ENCODE results near the gene IGFBP1. TPM values are rescaled to one million over a fixed set of nuclear protein-coding genes. Genes with fewer than 3 reads are reported as not detected.

Gene IGFBP1
- polyA plus RNA-seq, 1 of the 3 experiments (the other 2 are of a cell fraction): not detected

DNA sequence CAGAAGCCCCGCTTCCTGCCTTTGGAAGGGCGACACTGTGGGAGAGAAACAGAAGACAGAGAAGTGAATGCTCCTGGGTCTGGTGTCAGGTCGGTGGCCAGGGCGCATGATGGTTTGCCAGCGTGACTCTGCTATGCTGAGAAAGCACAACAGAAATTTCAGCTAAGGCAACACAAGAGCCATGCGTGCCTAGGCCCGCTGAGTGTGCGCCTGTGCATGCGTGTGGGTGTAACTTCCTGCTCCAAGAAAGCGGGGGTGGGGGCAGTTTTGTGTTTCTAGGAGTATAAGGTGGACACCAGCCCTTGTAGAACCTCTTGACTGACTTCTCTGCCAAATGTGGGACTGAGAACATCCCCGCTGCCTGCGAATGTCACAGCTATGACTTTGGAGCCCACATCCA lies 26.6 kb downstream of the IGFBP1 start:
- Histone ChIP-seq H3K9me3 (no peaks in the 10 kb centered on the region), H3K79me2 (ENCODE audit: insufficient read depth) (peaks cover 22% of the 10 kb centered on the region), H4K20me1 (ENCODE audit: insufficient read depth) (peaks cover 29% of the 10 kb centered on the region), H3K4me3 (ENCODE audit: low read depth in 2 of 2, low read length in 1 of 2) (no peak overlapping the region), H3K36me3 (replicated peaks in 1 of 2; ENCODE audit: control insufficient read depth in 1 of 2, insufficient read depth in 2 of 2, low read length in 1 of 2) (peaks cover 9 to 54% of the 10 kb centered on the region in 2 experiments), H3K9me2 (no peaks in the 10 kb centered on the region), H3K27ac (ENCODE audit: low read depth in 2 of 2, low read length in 1 of 2) (no peak overlapping the region), H3K27me3 (ENCODE audit: insufficient read depth) (no peaks in the 10 kb centered on the region), H3K9ac (no peak overlapping the region), H3K4me2 (no peak overlapping the region), H3F3A (replicated peaks; ENCODE audit: insufficient read depth) (peaks cover 34% of the 10 kb centered on the region), H3K4me1 (ENCODE audit: control insufficient read depth in 1 of 2, insufficient read depth in 2 of 2, low read depth in 1 of 2, low read length in 1 of 2) (peaks cover 0 to 3% of the 10 kb centered on the region in 2 experiments; a peak in 1 of 4 replicates), H2AFZ (ENCODE audit: low read depth) (no peak overlapping the region)
- 83% methylated on average over 11 of the region's 12 CpGs for WGBS (ENCODE audit: low lambda C conversion rate)
- TF ChIP-seq FOXJ3 (CRISPR knock-in tag; IDR thresholded peaks at IDR 0.05): no peak
- no peak for TF ChIP-seq REST (IDR thresholded peaks at IDR 0.05; ENCODE audit: low read depth, low read length)
- TF ChIP-seq CTCF (IDR thresholded peaks at IDR 0.05): no peak
- DNase-seq: no peak
- POLR2A ChIA-PET: no interaction called here
- CTCF ChIA-PET: interaction anchor here (0.6 to 10.7 kb wide), 9 partner anchors 8 to 1905 kb away, joined by 3 to 227 read pairs (median 4); partner anchors contain the start of gene IGFBP1

DNA sequence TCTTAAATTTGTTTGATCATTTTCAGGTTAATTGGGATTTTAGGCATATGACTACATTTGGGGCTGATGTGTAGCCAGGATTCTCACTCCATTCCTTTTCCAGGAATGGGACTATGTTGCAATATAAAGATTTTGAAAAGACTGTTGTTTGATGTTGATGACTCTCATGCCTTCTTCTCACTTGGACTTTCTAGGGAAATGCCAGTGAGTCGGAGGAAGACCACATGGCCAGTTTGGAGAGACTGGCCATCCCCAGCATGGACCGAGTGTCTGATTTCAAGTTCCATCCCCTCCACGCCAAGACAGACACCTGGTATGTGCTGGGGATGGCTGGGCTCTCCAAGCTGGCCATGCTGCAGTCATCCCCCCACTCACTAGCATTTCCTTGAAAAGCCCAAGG lies 27.3 kb downstream of the IGFBP1 start:
- CTCF ChIA-PET: interaction anchor here (1.1 to 10.7 kb wide), 7 partner anchors 13 to 1904 kb away, joined by 3 to 227 read pairs (median 7); partner anchors contain the start of gene IGFBP1
- peaks cover 0 to 9% of the 10 kb centered on the region in 2 experiments; a peak in 2 of 4 replicates for H3K4me1 ChIP-seq (ENCODE audit: control insufficient read depth in 1 of 2, insufficient read depth in 2 of 2, low read depth in 1 of 2, low read length in 1 of 2)
- WGBS (ENCODE audit: low lambda C conversion rate): 62% methylated on average over 3 of the region's 3 CpGs
- DNase-seq: no peak
- TF ChIP-seq MXI1 (IDR thresholded peaks at IDR 0.05; ENCODE audit: low read depth, low read length) (no peak), REST (IDR thresholded peaks at IDR 0.05; ENCODE audit: low read depth, low read length) (no peak), CHD2 (IDR thresholded peaks at IDR 0.05; ENCODE audit: low read length, partially characterized antibody) (no peak), EP300 (IDR thresholded peaks at IDR 0.05; ENCODE audit: borderline replicate concordance in 1 of 2, low read depth in 1 of 2, low read length in 1 of 2) (no peak), RXRA (IDR thresholded peaks at IDR 0.05; ENCODE audit: borderline replicate concordance, low read depth) (no peak), GABPA (IDR thresholded peaks at IDR 0.05; ENCODE audit: low read depth) (no peak), USF2 (IDR thresholded peaks at IDR 0.05; ENCODE audit: borderline replicate concordance, low read depth, low read length) (no peak), NFIC (IDR thresholded peaks at IDR 0.05; ENCODE audit: borderline replicate concordance) (no peak), GATA2 (CRISPR knock-in tag; IDR thresholded peaks at IDR 0.05) (no peak), TCF12 (IDR thresholded peaks at IDR 0.05) (no peak), NRF1 (IDR thresholded peaks at IDR 0.05; ENCODE audit: low read depth, low read length) (no peak)
- H4K20me1 ChIP-seq (ENCODE audit: insufficient read depth): peaks cover 32% of the 10 kb centered on the region
- H3K4me2 ChIP-seq: no peak overlapping the region
- H3K27ac ChIP-seq (ENCODE audit: low read depth in 2 of 2, low read length in 1 of 2): no peak overlapping the region
- POLR2A ChIA-PET: no interaction called here
- no peak overlapping the region for H3K9ac ChIP-seq
- no peak overlapping the region for H2AFZ ChIP-seq (ENCODE audit: low read depth)
- H3K36me3 ChIP-seq (replicated peaks in 1 of 2; ENCODE audit: control insufficient read depth in 1 of 2, insufficient read depth in 2 of 2, low read length in 1 of 2): peaks cover 9 to 54% of the 10 kb centered on the region in 2 experiments
- peaks cover 28% of the 10 kb centered on the region for H3K79me2 ChIP-seq (ENCODE audit: insufficient read depth)
- H3K9me3 ChIP-seq: no peaks in the 10 kb centered on the region
- peaks cover 28% of the 10 kb centered on the region for H3F3A ChIP-seq (replicated peaks; ENCODE audit: insufficient read depth)
- no peaks in the 10 kb centered on the region for H3K9me2 ChIP-seq
- no peak overlapping the region for H3K4me3 ChIP-seq (ENCODE audit: low read depth in 2 of 2, low read length in 1 of 2)
- H3K27me3 ChIP-seq (ENCODE audit: insufficient read depth): no peaks in the 10 kb centered on the region
